ENCODE measurements around the gene CCIN. TPM values are rescaled to one million over a fixed set of nuclear protein-coding genes. Genes with fewer than 3 reads are reported as not detected.

The CCIN gene
- total and polyA plus RNA-seq, 2 experiments from 2014 or later: 1.4 to 2.8 TPM

GRCh38 chr9:36162211-36162738, 6.9 kb upstream of the CCIN start:
- Histone ChIP-seq H2AFZ (no peak overlapping the region), H4K20me1 (ENCODE audit: insufficient read depth) (no peaks in the 10 kb centered on the region), H3F3A (ENCODE audit: insufficient read depth) (peaks cover 50% of the 10 kb centered on the region), H3K4me2 (ENCODE audit: unreplicated experiment) (no peak overlapping the region), H3K27ac (no peak overlapping the region), H3K27me3 (replicated peaks; ENCODE audit: insufficient read depth) (no peaks in the 10 kb centered on the region), H3K9ac (no peak overlapping the region), H3K79me2 (ENCODE audit: insufficient read depth) (no peaks in the 10 kb centered on the region), H3K9me3 (ENCODE audit: low read depth) (no peaks in the 10 kb centered on the region), H3K9me2 (ENCODE audit: insufficient read depth) (no peaks in the 10 kb centered on the region), H3K4me1 (ENCODE audit: insufficient read depth) (peaks cover 59% of the 10 kb centered on the region), H3K4me3 (no peak overlapping the region), H3K36me3 (ENCODE audit: low read depth) (no peaks in the 10 kb centered on the region)
- 88 to 90% methylated on average over 17 of the region's 17 CpGs for WGBS, 2 experiments (ENCODE audit: low coverage in 1 of 2, low lambda C conversion rate in 2 of 2, missing lambda C conversion rate in 2 of 2)
- DNase-seq: no peak
- TF ChIP-seq EZH2phosphoT487 (IDR thresholded peaks at IDR 0.05; ENCODE audit: insufficient read depth, low read depth) (no peak), EZH2 (IDR thresholded peaks at IDR 0.05; ENCODE audit: insufficient read depth, poor library complexity, severe bottlenecking) (no peak)
- in situ Hi-C loops (cut with MboI): no loop called here

- no peak for TF ChIP-seq EZH2 (IDR thresholded peaks at IDR 0.05; ENCODE audit: insufficient read depth, poor library complexity, severe bottlenecking)
- no peak for TF ChIP-seq EZH2phosphoT487 (IDR thresholded peaks at IDR 0.05; ENCODE audit: insufficient read depth, low read depth)
- H3K9me2 ChIP-seq (ENCODE audit: insufficient read depth): no peaks in the 10 kb centered on the region
- H3K36me3 ChIP-seq (ENCODE audit: low read depth): no peaks in the 10 kb centered on the region
- H3K9me3 ChIP-seq (ENCODE audit: low read depth): no peaks in the 10 kb centered on the region
- no peaks in the 10 kb centered on the region for H3K27me3 ChIP-seq (replicated peaks; ENCODE audit: insufficient read depth)
- H3K79me2 ChIP-seq (ENCODE audit: insufficient read depth): no peaks in the 10 kb centered on the region
- H3F3A ChIP-seq (ENCODE audit: insufficient read depth): peaks cover 49% of the 10 kb centered on the region
- H2AFZ ChIP-seq: peak overlapping the region; percentile 58
- DNase-seq: peak; percentile 47
- peak overlapping the region; percentile 32 for H3K4me2 ChIP-seq (ENCODE audit: unreplicated experiment)
- peaks cover 55% of the 10 kb centered on the region for H3K4me1 ChIP-seq (ENCODE audit: insufficient read depth)
- H3K27ac ChIP-seq: peak overlapping the region; percentile 72
- no peaks in the 10 kb centered on the region for H4K20me1 ChIP-seq (ENCODE audit: insufficient read depth)
- peak overlapping the region; percentile 48 for H3K9ac ChIP-seq
- 0 to 6% methylated on average over 9 of the region's 9 CpGs for WGBS, 2 experiments (ENCODE audit: low coverage in 1 of 2, low lambda C conversion rate in 2 of 2, missing lambda C conversion rate in 2 of 2)
- H3K4me3 ChIP-seq: no peak overlapping the region
- in situ Hi-C loops (cut with MboI): no loop called here
These were observed 6.0 kb upstream of the CCIN start for GRCh38 chr9:36163049-36163785.

- Histone ChIP-seq H3F3A (ENCODE audit: insufficient read depth) (peaks cover 44% of the 10 kb centered on the region; the same call in 1 of the 2 replicates), H3K4me3 (no peak overlapping the region), H3K4me2 (ENCODE audit: unreplicated experiment) (peak overlapping the region; percentile 32), H3K36me3 (ENCODE audit: low read depth) (no peaks in the 10 kb centered on the region), H3K9me3 (ENCODE audit: low read depth) (no peaks in the 10 kb centered on the region), H3K4me1 (ENCODE audit: insufficient read depth) (peaks cover 49% of the 10 kb centered on the region), H3K27ac (peak overlapping the region; percentile 72), H4K20me1 (ENCODE audit: insufficient read depth) (no peaks in the 10 kb centered on the region), H3K79me2 (ENCODE audit: insufficient read depth) (no peaks in the 10 kb centered on the region), H3K9me2 (ENCODE audit: insufficient read depth) (no peaks in the 10 kb centered on the region), H3K27me3 (replicated peaks; ENCODE audit: insufficient read depth) (no peaks in the 10 kb centered on the region), H3K9ac (peak overlapping the region; percentile 48; the same call in 1 of the 2 replicates), H2AFZ (peak overlapping the region; percentile 58)
- in situ Hi-C loops (cut with MboI): no loop called here
- WGBS, 2 experiments (ENCODE audit: low coverage in 1 of 2, low lambda C conversion rate in 2 of 2, missing lambda C conversion rate in 2 of 2): 1 to 2% methylated on average over 4 of the region's 4 CpGs
- DNase-seq: peak; percentile 83
- TF ChIP-seq EZH2 (IDR thresholded peaks at IDR 0.05; ENCODE audit: insufficient read depth, poor library complexity, severe bottlenecking) (no peak), EZH2phosphoT487 (IDR thresholded peaks at IDR 0.05; ENCODE audit: insufficient read depth, low read depth) (no peak)
These were observed 5.4 kb upstream of the CCIN start for GRCh38 chr9:36163786-36164170.

GRCh38 chr9:36164372-36164771, 4.8 kb upstream of the CCIN start:
- Histone ChIP-seq H3K79me2 (ENCODE audit: insufficient read depth) (no peaks in the 10 kb centered on the region), H3K4me3 (no peak overlapping the region), H3K4me2 (ENCODE audit: unreplicated experiment) (no peak overlapping the region), H2AFZ (no peak overlapping the region), H3F3A (ENCODE audit: insufficient read depth) (peaks cover 39% of the 10 kb centered on the region; the same call in 1 of the 2 replicates), H3K36me3 (ENCODE audit: low read depth) (no peaks in the 10 kb centered on the region), H3K9me2 (ENCODE audit: insufficient read depth) (no peaks in the 10 kb centered on the region), H3K27me3 (replicated peaks; ENCODE audit: insufficient read depth) (no peaks in the 10 kb centered on the region), H4K20me1 (ENCODE audit: insufficient read depth) (no peaks in the 10 kb centered on the region), H3K9ac (no peak overlapping the region), H3K4me1 (ENCODE audit: insufficient read depth) (peaks cover 43% of the 10 kb centered on the region), H3K9me3 (ENCODE audit: low read depth) (no peaks in the 10 kb centered on the region), H3K27ac (peak overlapping the region; percentile 72; the same call in 1 of the 2 replicates)
- no peak for TF ChIP-seq EZH2phosphoT487 (IDR thresholded peaks at IDR 0.05; ENCODE audit: insufficient read depth, low read depth)
- no peak for TF ChIP-seq EZH2 (IDR thresholded peaks at IDR 0.05; ENCODE audit: insufficient read depth, poor library complexity, severe bottlenecking)
- DNase-seq: no peak
- in situ Hi-C loops (cut with MboI): no loop called here
- 54 to 56% methylated on average over 5 to 6 of the region's 6 CpGs for WGBS, 2 experiments (ENCODE audit: low coverage in 1 of 2, low lambda C conversion rate in 2 of 2, missing lambda C conversion rate in 2 of 2)

Measured in GM23248 (cell line).